GF-D8 (cell line): ENCODE results near the gene SRPK3.
"Not testable (repeated sequence)": the region's sequence is repeated elsewhere in the genome, so short reads cannot be mapped to it uniquely, and the experiment has no call there.

ENCODE experiments used
- DNase-seq: peaks from one replicate; lab custom pipeline; 2025; lab: John Stamatoyannopoulos, UW

The SRPK3 gene

DNA sequence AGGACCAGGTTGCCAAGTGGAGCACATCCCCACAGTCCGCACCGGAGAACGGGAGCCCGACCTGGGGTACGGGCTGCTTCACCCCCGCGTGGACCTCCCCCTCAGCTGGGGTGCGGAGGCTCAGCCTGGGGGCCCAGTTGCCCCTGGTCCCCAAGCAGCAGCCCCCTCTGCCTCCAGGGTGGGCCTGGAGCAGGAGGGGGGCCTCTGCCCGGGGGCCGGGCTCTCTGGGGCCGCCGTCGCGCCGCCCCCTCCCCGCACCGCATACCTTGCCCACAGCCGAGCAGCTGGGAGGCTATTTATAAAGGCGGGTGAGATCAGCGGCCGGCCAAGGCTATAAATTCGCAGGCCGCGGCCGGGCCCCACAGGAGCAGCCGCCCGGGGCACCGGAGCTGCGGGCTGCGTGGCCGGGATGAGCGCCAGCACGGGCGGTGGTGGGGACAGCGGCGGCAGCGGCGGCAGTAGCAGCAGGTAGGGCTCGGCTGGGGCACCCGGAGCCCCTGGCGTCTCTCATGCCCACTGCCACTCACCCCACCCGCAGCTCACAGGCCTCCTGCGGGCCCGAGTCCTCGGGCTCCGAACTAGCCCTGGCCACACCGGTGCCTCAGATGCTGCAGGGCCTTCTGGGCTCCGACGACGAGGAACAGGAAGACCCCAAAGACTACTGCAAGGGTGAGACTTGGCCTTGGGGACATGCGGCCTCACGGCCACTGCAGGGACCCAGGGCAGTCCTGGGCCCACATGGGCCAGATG lies at the start of gene SRPK3:
TSS of gene SRPK3 (plus strand) at position 364 of the 750 bp plus-strand sequence. CDS start at position 410, 46 bp downstream.
- DNase-seq = no peak

- no peak for DNase-seq
Observed at GRCh38 chrX:153731117-153731844, 49.6 kb upstream of the SRPK3 start.

GRCh38 chrX:153731845-153732215 lies 49.0 kb upstream of the SRPK3 start:
- DNase-seq = no peak

DNA sequence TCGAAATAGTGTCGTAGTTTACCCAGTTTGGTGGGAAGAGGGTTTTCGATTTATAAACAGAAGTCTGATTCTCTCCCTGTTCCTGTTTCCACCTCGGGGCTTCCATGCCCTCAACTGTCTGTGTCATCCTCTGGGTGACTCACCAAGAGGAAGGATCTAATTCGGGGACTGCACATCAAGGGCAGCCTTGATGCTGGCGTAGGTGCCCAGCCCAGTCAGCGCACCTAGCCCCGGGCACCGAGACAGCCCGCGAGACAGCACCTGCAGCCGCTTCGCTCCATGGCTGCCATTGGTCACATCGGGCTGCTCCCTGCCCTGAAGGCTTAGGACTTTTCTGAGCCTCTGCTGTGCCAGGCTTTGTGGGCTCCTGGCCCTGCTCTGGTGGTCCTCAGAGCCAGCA lies 48.4 kb upstream of the SRPK3 start:
- no peak for DNase-seq

GRCh38 chrX:153733651-153734240 lies 47.1 kb upstream of the SRPK3 start:
- DNase-seq = no peak

DNA sequence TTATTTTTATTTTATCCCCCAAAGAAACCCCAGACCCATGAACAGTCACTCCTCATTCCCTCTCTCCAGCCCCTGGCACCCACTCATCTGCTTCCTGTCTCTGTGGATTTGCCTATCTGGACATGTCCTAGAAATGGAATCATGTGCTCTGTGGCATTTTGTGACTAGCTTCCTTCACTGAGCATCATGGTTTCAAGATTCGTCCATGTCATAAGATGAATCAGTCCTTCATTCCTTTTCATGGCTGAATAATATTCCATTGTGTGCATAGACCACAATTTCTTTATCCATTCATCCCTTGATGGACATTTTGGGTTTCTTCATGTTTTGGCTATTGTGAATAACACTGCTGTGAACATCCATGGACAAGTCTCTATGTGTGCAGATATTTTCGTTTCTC lies 46.0 kb upstream of the SRPK3 start:
- no peak for DNase-seq

- no peak for DNase-seq
Observed at GRCh38 chrX:153735274-153735673, 45.6 kb upstream of the SRPK3 start.

DNA sequence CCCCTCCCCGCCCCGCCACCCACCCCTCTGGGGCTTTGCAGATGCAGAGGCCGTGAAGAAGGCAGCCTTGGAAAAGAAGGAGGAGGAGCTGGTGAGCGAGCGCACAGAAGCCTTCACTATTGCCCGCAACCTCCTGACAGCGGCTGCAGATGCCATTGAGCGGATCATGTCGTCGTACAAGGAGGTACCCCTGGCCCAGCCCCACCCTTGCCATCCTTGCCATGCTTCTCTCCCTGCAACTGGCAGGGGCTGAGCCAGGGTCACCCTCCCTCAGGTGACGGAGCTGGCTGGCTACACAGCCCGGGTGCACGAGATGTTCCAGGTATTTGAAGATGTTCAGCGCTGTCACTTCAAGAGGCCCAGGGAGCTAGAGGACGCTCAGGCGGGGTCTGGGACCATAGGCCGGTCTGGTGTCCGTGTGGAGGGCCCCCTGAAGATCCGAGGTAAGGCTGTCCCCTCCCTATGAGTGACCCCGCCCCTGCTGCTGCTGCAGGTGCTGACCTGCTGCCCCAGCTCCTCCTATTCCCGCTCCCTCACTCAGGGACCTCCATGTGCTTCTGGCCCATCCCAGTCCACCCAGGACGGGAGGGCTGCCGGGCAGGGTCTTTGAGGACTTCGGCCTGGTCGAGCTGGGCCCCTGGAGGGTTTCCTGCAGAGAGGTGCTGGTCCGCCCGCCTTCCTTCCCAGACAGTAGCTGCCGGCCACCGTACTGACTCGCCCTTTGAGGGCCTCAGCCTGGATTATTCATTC lies 44.6 kb upstream of the SRPK3 start:
- no peak for DNase-seq

DNA sequence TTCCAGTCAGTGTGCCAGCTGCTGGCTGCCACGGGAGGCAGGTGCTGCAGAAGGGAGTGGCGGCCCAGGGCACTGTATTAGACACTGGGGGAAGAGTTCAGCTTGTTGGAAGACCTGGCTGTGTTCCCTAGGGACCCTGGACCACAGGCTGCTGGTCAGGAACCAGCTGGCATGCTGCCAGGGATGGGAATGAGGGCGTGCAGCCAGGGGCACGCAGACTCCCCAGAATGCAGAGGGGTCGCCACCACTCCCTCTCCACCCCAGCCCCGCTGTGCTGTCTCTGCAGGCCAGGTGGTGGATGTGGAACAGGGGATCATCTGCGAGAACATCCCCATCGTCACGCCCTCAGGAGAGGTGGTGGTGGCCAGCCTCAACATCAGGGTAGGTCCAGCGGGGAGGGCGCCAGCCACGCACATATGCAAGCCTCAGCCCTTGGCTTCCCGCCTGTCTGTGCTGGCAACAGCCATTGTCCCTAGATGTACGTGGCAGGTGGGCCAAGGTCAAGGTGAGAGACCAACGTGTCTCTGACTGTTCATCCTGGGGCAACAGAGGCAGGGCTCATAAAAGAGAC lies 43.9 kb upstream of the SRPK3 start:
- no peak for DNase-seq

GRCh38 chrX:153738056-153738605 lies 42.7 kb upstream of the SRPK3 start:
- DNase-seq = no peak

DNA sequence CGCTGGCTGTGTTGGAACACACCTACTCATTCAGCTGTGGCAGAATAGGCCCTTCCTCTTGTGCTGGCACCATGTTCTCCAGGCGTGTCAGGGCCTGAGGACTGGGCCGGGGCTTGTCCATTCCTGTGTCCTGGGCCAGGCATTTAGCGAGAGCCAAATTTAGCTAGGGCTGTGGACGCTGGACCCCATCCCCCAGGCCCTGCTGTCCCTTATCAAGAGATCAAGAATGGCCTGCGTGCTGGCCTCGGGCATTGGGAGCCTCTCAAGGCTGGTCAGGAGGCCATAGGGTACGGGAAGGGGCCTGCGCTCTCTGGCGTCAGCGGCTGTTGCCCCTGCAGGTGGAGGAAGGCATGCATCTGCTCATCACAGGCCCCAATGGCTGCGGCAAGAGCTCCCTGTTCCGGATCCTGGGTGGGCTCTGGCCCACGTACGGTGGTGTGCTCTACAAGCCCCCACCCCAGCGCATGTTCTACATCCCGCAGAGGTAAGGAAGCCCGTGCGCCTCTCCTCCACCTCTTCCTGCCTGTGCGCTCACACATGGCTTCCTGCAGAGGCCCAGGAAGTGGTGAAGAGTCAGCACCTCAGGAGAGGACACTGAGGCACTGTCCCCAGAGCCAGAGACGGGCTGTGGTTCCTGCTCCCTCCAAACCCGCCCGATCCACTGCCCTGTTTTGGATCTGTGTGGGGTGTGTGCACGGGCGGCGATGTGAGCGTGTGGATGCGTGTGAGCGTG lies 40.9 kb upstream of the SRPK3 start:
- DNase-seq = no peak

GRCh38 chrX:153740631-153741222 lies 40.1 kb upstream of the SRPK3 start:
- DNase-seq = no peak

DNA sequence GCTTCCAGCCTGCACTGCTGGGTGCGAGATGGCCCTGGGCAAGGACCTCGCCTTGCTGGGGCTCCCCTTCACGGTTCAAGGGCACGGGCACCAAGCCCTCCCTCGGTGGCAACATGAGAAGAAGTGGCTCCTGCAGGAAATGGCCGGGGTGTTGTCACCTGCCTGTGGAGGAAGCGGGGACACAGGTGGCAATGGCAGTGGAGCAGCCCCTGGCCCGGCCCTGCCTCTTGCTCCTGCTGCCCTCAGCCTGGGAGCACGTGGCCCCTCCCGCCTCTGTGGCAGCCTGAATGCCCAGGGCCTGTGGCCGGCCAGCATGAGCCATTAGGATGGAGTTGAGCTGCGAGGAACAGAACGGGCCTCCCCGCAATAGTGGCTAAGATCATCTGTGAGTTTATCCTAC lies 39.4 kb upstream of the SRPK3 start:
- DNase-seq = no peak

GRCh38 chrX:153742111-153742510 lies 38.7 kb upstream of the SRPK3 start:
- DNase-seq = not testable (repeated sequence)

GRCh38 chrX:153742796-153743467 lies 37.9 kb upstream of the SRPK3 start:
- DNase-seq = not testable (repeated sequence)

GRCh38 chrX:153743468-153744209 lies 37.2 kb upstream of the SRPK3 start:
- DNase-seq = not testable (repeated sequence)

DNA sequence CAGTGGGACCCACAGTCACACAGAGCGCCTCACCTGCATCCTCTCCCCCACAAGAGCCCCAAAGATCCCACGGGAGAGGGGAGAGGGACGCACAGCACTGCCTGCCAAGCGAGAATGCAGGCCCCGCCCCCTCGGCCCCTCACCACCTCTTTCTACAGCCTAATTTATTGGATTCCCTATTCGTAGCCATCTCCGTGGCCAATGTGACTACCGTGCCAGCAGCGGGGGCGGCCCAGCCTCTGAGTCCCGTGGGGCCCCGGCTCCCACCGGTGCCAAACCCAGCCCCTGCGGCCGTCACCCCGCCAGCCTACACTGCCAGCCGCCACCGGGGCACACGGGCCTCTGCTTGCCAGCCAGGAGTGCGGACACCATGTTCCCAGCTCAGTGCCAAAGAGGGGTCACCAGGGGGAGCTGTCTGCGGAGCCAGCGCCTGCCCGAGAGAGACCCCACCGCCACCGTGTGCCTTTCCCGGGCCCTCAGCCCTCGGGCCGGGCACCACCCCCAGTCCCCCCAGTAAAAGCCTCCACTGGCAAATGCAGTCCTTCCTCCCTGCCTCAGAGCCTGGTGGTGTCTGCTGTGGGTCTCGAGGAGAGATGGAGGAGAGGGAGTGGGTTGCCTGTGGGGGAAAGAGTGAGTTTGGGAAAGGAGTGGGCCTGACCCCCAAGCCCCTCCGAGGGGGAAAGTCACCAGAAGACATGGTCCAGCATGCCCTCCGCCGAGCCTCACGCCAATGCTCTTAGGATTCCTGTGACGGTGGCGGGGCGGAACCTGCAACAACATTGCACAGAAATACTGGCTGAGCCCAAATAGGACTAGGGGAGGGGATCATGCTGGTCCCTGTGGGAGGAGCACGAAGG lies 36.4 kb upstream of the SRPK3 start:
- no peak for DNase-seq

GRCh38 chrX:153745067-153745433 lies 35.8 kb upstream of the SRPK3 start:
- DNase-seq = not testable (repeated sequence)
